CD4-positive, alpha-beta T cell treated with Interferon alpha-2 for 1 hour (primary cell): ENCODE data around the gene PRMT1.
A peak's percentile ranks its signal among the peaks of the same experiment; 100 is the strongest.
"Not testable (repeated sequence)": the region's sequence is repeated elsewhere in the genome, so short reads cannot be mapped to it uniquely, and the experiment has no call there.

Source experiments
- DNase-seq, 2 donors: peaks; one replicate each; pipeline ENCODE4 v3.0.0-alpha.2; 2020 to 2022

Gene PRMT1

DNA sequence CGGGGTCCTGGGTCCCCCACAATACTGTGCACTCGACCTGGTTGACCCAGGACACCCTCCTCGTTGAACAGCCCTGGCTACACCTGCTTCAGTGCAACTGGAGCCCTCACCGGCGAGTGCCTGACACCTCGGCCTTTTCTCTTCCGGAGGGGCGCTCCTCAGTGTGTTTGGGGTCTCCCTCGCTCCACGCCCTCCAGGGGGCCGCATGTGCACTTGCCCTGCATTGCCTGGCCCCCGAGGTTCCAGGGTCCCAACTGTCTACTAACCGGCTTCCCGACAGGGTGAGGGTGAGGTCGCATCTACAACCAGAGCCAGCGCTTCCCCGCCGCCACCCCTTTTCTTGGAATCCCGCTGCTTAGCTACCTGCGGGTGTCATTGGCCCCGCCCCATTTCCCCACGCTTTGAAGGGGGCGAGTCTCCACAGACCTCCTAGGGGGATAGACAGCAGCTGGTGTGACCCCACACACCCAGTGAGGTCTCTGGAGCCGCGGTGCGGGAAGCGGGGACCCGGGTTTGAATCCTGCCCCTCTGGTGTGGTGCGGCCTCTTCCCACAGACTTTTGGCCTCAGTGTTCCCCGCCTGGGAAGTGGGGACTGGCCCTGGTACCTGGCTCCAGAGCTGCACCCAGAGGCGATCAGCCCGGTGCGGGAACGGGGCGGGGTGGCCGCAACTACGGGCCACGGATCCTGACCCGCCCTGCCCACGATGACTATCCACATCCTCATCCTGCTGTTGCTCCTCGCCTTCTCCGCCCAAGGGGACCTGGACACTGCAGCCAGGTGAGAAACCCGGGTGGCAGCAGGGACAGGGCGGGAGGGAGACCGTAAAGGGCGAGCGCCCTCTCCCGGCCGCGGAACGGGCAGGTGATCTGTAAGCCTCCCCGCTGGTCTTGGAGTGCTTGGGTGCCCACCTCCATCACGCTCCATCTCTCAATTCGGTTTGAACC lies 12.3 kb downstream of the PRMT1 start, which contains the start of gene ADM5:
TSS of gene ADM5 (plus strand) at position 462 of the 946 bp plus-strand sequence. CDS start at position 706, 244 bp downstream.
- peak; percentile 17 to 51 for DNase-seq

DNA sequence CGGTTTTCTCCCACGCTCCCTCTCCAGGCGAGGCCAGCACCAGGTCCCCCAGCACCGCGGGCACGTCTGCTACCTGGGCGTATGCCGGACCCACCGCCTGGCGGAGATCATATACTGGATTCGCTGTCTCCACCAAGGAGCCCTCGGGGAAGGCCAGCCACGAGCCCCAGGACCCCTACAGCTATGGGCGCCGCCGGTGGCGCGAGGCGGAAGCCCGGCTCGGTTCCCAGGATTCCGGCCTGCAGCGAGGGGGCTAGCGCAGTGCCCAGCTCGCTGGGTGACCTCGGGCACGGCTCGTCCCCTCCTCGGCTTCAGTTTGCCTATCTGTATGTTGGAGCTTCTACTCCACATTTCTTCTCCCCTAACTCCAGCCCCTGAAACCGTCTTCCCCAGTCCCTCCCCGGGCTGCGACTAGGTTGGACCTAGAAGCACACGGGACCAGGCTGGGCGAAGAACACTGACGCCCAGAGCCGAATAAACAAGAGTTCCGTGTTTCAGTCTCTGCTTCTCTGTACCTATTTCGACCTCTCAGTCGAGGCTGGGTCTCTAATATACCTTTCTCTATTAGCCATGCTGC lies 13.1 kb downstream of the PRMT1 start:
- DNase-seq: no peak

GRCh38 chr19:49690656-49691242 lies 13.7 kb downstream of the PRMT1 start, which contains the start of gene CPT1C:
Gene CPT1C, plus strand, starts transcription at chr19:49691116. Its CDS starts 1,137 bp downstream, at chr19:49692253.
- peak; percentile 50 to 68 for DNase-seq

DNA sequence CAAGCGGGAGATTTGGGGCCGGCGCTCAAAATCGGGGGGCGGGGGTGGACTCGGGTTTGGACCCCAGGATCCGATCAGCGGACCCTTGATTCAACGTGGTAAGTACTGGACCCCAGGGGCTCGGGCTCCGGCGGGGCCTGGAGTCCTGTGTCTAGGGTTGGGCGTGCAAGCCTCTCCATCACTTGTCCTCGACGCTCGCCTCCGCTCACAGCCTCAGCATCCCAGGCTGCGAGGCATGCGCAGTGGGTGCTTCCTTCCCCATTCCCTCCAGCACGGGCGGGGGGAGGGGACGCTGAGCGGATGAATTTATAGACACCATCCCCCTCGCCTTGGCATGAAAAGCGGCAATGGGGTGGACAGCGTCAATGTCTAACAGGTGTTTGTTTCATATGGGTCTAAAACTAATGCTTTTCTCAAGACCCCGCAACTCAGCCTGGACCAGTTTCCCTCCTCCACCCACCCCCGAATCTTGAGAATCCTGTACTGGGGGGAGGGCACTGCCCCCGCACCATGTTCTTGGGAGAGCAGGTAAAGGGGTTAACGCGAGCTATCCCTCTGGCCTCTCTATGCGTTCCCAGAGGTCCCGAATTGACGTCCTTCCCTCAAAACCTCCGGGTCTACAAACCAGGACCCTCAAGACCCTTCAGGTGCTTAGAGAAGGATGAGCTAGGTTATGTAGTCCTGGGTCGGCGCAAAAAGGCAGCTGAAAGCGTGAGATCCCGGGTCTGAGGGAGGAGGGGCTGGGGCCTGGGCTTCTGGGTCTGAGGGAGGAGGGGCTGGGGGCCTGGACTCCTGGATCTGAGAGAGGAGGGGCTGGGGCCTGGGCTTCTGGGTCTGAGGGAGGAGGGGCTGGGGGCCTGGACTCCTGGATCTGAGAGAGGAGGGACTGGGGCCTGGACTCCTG lies 14.4 kb downstream of the PRMT1 start:
- peak; percentile 23 to 40 for DNase-seq

DNA sequence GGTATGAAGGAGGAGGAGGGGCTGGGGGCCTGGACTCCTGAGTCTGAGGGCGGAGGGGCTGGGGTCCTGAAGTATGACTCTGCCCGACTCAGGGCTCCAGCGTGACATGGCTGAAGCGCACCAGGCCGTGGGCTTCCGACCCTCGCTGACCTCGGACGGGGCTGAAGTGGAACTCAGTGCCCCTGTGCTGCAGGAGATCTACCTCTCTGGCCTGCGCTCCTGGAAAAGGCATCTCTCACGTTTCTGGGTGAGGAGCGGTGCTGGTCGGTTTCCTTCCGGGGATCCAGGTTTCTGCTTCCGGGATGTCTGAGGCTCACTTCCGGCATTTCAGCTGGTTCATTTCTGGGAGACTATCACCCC lies 15.1 kb downstream of the PRMT1 start:
- no peak for DNase-seq

DNA sequence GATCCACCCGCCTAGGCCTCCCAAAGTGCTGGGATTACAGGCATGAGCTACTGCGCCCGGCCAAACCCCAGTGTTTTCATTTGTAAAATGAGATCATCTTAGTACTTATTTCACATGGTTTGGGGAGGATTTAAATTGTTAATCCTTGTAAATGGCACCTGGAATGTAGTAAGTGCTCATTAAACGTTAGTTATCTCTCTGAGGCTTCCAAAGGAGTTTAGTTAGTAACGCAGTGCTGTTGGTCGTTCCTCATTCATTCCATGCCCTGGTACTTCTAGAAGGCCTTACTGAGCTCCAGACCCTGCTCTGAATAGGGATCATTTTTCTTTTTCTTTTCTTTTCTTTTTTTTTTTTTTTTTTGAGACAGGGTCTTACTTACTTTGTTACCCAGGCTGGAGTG lies 19.0 kb downstream of the PRMT1 start:
- DNase-seq: no peak

GRCh38 chr19:49696865-49697264 lies 19.8 kb downstream of the PRMT1 start:
- no peak for DNase-seq

DNA sequence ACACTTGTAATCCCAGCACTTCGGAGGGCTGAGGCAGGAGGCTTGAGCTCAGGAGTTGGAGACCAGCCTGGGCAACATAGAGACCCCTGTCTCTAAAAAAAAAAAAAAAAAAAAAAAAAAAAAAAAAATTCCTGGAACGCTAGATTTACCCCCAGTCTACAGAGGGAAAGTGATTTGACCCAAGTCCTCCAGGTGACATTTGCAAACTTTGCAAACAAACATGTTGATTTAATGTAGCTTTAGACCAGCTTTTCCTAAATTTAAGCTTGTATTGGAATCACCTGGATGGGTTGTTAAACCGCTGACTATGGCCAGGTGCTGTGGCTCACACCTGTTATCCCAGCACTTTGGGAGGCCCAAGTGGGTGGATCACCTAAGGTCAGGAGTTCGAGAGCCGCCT lies 22.3 kb downstream of the PRMT1 start:
- DNase-seq: no peak

DNA sequence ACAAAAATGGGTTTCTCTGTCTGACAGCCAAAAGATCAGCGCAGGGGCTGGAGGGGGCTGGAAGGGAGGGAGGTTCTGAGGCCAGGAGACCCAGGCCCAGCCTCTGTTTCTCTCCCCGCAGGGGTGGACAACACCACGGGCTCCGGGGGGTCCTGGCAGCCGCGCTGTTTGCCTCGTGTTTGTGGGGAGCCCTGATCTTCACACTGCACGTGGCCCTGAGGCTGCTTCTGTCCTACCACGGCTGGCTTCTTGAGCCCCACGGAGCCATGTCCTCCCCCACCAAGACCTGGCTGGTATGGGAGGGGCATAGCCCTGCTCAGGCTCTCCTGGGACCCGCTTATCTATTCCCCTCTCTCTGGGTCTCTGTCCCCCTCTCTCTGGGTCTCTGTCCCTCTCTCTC lies 23.5 kb downstream of the PRMT1 start:
- DNase-seq: no peak

DNA sequence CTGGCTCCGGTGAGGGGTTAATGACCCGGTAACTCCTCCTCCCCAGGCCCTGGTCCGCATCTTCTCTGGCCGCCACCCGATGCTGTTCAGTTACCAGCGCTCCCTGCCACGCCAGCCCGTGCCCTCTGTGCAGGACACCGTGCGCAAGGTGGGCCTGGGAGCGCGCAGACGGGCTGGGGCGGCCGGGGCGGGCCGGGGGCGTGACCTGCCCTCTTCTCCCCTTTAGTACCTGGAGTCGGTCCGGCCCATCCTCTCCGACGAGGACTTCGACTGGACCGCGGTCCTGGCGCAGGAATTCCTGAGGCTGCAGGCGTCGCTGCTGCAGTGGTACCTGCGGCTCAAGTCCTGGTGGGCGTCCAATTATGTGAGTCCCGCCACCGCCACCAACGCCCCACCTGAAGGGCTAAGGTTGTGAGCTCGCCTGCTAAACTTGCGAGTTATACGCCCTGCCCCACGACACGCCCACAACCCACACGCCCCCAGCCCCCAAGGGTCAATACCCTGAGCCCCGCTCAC lies 24.3 kb downstream of the PRMT1 start:
- no peak for DNase-seq

GRCh38 chr19:49704888-49705642 lies 28.0 kb downstream of the PRMT1 start:
- no peak for DNase-seq

DNA sequence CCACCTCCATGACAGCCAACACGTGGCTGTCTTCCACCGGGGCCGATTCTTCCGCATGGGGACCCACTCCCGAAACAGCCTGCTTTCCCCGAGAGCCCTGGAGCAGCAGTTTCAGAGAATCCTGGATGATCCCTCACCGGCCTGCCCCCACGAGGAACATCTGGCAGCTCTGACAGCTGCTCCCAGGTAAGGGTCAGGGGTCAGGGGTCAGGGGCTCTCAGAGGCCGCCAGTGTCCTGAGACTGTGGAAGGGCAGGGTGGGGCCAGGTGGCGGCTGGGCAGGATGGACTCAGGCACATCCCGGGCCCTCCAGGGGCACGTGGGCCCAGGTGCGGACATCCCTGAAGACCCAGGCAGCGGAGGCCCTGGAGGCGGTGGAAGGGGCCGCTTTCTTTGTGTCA lies 28.8 kb downstream of the PRMT1 start:
- no peak for DNase-seq

DNA sequence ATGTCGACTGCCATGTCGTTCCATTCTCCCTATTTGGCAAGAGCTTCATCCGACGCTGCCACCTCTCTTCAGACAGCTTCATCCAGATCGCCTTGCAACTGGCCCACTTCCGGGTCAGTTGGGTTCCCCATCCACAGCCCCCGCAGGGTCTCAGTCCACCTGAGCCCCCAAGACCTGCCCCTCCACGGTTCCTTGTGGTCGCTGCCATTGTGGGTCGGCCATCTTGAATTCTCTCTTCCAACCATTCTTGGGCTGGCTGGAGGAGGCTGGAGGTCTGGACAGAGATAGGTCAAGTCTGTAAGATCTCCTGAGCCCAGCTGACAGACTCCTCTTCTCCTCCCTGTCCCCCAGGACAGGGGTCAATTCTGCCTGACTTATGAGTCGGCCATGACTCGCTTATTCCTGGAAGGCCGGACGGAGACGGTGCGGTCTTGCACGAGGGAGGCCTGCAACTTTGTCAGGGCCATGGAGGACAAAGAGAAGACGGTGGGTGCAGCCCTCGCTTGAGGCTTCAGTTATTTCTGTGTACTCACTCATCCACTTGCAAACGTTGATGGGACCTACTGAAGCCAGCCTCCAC lies 33.4 kb downstream of the PRMT1 start:
- no peak for DNase-seq

DNA sequence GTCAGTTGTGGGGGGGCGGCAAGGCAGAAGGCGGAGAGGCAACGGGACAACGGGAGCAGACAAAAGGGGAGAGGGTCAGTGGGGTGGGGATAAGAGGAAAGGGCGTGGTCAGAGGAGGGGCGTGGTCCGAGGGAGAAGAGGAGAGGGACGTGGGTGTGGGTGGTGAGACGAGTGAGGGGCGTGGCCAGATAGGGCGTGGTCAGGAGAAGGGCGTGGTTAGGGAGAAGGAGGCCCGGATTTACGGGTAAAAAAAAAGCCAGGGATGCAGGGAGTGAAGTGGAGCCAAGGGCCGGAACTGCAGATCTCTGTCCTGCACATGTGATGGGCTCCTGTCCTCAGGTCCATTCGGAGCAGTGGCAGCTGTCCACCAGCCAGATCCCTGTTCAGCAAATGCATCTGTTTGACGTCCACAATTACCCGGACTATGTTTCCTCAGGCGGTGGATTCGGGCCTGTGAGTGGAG lies 35.4 kb downstream of the PRMT1 start:
- DNase-seq: no peak

GRCh38 chr19:49713236-49713845 lies 36.3 kb downstream of the PRMT1 start:
- DNase-seq: no peak

DNA sequence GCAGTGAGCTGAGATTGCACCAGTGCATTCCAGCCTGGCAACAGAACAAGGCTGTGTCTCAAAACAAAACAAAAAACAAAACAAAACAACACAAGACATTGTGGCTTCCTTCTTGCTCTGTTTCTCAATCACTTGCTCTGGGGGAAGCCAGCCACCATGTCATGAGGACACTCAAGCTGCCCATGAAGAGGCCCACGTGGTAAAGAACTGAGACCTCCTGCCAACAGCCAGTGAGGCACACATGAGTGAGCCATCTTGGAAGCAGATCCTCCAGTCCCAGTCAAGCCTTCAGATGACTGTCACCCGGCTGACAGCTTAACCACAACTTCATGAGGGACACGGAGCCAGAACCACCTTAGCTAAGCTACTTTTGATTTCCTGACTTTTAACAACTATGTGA lies 39.1 kb downstream of the PRMT1 start:
- no peak for DNase-seq

GRCh38 chr19:49718511-49718910 lies 41.4 kb downstream of the PRMT1 start:
- DNase-seq: no peak

GRCh38 chr19:49718991-49719390 lies 41.9 kb downstream of the PRMT1 start:
- DNase-seq: no peak

DNA sequence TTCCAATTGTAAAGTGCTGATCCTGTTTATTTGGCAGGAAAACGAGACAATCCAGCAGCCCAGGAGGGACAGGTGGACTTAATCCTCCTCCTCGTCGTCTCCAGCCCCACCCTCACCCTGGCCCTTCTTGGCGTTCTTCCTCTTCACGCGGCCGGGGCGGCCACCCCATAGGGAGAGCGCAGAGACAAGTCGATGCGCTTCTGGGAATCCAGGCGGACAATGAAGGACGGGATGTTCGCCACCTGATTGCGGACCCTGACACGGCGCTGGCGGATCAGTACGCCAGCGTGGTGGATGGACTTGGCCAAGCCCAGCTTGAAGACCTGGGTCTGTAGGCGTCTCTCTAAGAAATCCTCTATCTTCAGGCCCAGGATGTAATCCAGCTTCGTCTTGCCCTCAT lies 42.3 kb downstream of the PRMT1 start:
- DNase-seq: not testable (repeated sequence)

GRCh38 chr19:49727217-49728030 lies 50.4 kb downstream of the PRMT1 start:
- DNase-seq: no peak
